Lung (tissue), 12 donors: ENCODE results near the gene SART3. TPM values are rescaled to one million over a fixed set of nuclear protein-coding genes. Genes with fewer than 3 reads are reported as not detected.

Source experiments
- ATAC-seq: fragments of 200-7000 bp; cut with Tn5 transposase; one replicate; pipeline ENCODE4 v1.9.1; 2020; ENCODE audit warnings: moderate number of reproducible peaks; ENCODE audit not compliant: insufficient read depth, low FRiP score
- DNase-seq, 3 donors: peaks; one replicate each; pipeline ENCODE4 v3.0.0-alpha.2; 2013 to 2017
- H3K27ac ChIP-seq, 2 donors: one replicate each; pipeline ENCODE4 v1.5.1; 2013; ENCODE audit warnings: mild to moderate bottlenecking in 2 of 2, moderate library complexity in 2 of 2, control low read depth in 1 of 2, inconsistent platforms in 1 of 2, low read depth in 1 of 2, low read length in 1 of 2
- H3K27me3 ChIP-seq, 3 donors: one replicate each; pipeline ENCODE4 v1.5.1; 2013; ENCODE audit warnings: low read length in 2 of 3; ENCODE audit not compliant: control insufficient read depth in 3 of 3, insufficient read depth in 3 of 3
- H3K36me3 ChIP-seq, 4 donors: one replicate each; pipeline ENCODE4 v1.5.1; 2013; ENCODE audit warnings: low read length in 4 of 4, mild to moderate bottlenecking in 1 of 4, moderate library complexity in 1 of 4; ENCODE audit not compliant: control insufficient read depth in 4 of 4, insufficient read depth in 4 of 4
- H3K4me1 ChIP-seq, 5 donors: one replicate each; pipeline ENCODE4 v1.5.1; 2013; ENCODE audit warnings: low read length in 5 of 5, mild to moderate bottlenecking in 2 of 5, moderate library complexity in 1 of 5; ENCODE audit not compliant: control insufficient read depth in 5 of 5, insufficient read depth in 5 of 5
- H3K4me3 ChIP-seq: one replicate; pipeline ENCODE4 v1.5.1; 2013; ENCODE audit warnings: mild to moderate bottlenecking, control low read depth, moderate library complexity
- H3K9ac ChIP-seq, 2 donors: one replicate each; pipeline ENCODE4 v1.5.1; 2013; ENCODE audit warnings: low read length in 2 of 2, control low read depth in 1 of 2; ENCODE audit not compliant: insufficient read depth in 1 of 2
- H3K9me3 ChIP-seq, 4 donors: one replicate each; pipeline ENCODE4 v1.5.1; 2013; ENCODE audit warnings: low read length in 3 of 4, mild to moderate bottlenecking in 1 of 4, moderate library complexity in 1 of 4; ENCODE audit not compliant: control insufficient read depth in 4 of 4, insufficient read depth in 3 of 4
- CTCF ChIP-seq: IDR thresholded peaks from 2 replicates; pipeline ENCODE4 v1.5.1; 2012; ENCODE audit warnings: mild to moderate bottlenecking; ENCODE audit errors: control extremely low read depth, extremely low read depth
- WGBS, 2 donors: extraction: QIAGEN DNeasy Blood & Tissue Kit; methylation state at CpG; one replicate each; pipeline ENCODE4 v1.1.7; 2013; 5-methylcytosine and 5-hydroxymethylcytosine counted together
- polyA plus RNA-seq, 2 donors: library from polyadenylated mRNA; stranded (reverse); fragments of 200-250 nt; gene quantifications; one replicate each; pipeline ENCODE4 v1.2.1, GENCODE V29; 2013
- total RNA-seq, 2 donors: library from RNA; depleted of rRNA in 1 of 2; stranded (reverse); fragments of >200 nt in 1 of 2; gene quantifications; one replicate each; pipeline ENCODE4 v1.2.1, GENCODE V29; 2014 to 2021
- donor health status: control.
- donor health status: control.
- donor health status: Bipolar disorder and iron deficiency.
- donor health status: healthy.
- donor health status: DM: yes; HTN: yes; CAD: no.

SART3 gene
- total and polyA plus RNA-seq, 4 donors, result 12.2 to 107 (median 34.9) TPM

GRCh38 chr12:108586306-108586705 lies 25.3 kb upstream of the SART3 start:
- H3K4me3 ChIP-seq, result no peak overlapping the region
- DNase-seq, result no peak
- 93% methylated on average over 11 of the region's 11 CpGs for WGBS, 2 donors
- no peak overlapping the region for H3K9ac ChIP-seq
- H3K27ac ChIP-seq, result no peak overlapping the region
- H3K4me1 ChIP-seq, result peaks cover 0 to 23% (median 0%) of the 10 kb centered on the region in 5 donors
- H3K9me3 ChIP-seq, result no peaks in the 10 kb centered on the region
- no peak for TF ChIP-seq CTCF
- H3K27me3 ChIP-seq, result no peaks in the 10 kb centered on the region
- H3K36me3 ChIP-seq, result peaks cover 0 to 2% (median 0%) of the 10 kb centered on the region in 4 donors
- no peak for ATAC-seq

GRCh38 chr12:108585864-108586263 lies 24.9 kb upstream of the SART3 start:
- H3K27me3 ChIP-seq, result no peaks in the 10 kb centered on the region
- no peak for TF ChIP-seq CTCF
- peaks cover 0 to 23% (median 0%) of the 10 kb centered on the region in 5 donors for H3K4me1 ChIP-seq
- DNase-seq, result no peak
- WGBS, 2 donors, result 72 to 85% methylated on average over 4 of the region's 4 CpGs
- no peak for ATAC-seq
- no peaks in the 10 kb centered on the region for H3K36me3 ChIP-seq
- no peak overlapping the region for H3K9ac ChIP-seq
- no peak overlapping the region for H3K4me3 ChIP-seq
- no peaks in the 10 kb centered on the region for H3K9me3 ChIP-seq
- no peak overlapping the region for H3K27ac ChIP-seq

GRCh38 chr12:108584456-108585065 lies 23.6 kb upstream of the SART3 start:
- TF ChIP-seq CTCF, result no peak
- 78 to 88% methylated on average over 3 of the region's 3 CpGs for WGBS, 2 donors
- ATAC-seq (no peak), DNase-seq (no peak)
- no peaks in the 10 kb centered on the region for H3K9me3 ChIP-seq
- H3K27me3 ChIP-seq, result no peaks in the 10 kb centered on the region
- peaks cover 0 to 21% (median 0%) of the 10 kb centered on the region in 5 donors for H3K4me1 ChIP-seq
- no peak overlapping the region for H3K27ac ChIP-seq
- H3K4me3 ChIP-seq, result no peak overlapping the region
- H3K9ac ChIP-seq, result no peak overlapping the region
- H3K36me3 ChIP-seq, result no peaks in the 10 kb centered on the region

GRCh38 chr12:108583991-108584390 lies 23.0 kb upstream of the SART3 start:
- Histone ChIP-seq H3K27ac (no peak overlapping the region), H3K27me3 (no peaks in the 10 kb centered on the region), H3K9me3 (no peaks in the 10 kb centered on the region), H3K4me1 (peaks cover 0 to 15% (median 0%) of the 10 kb centered on the region in 5 donors), H3K9ac (no peak overlapping the region), H3K36me3 (no peaks in the 10 kb centered on the region), H3K4me3 (no peak overlapping the region)
- DNase-seq (no peak), ATAC-seq (no peak)
- WGBS, 2 donors, result 57 to 80% methylated on average over 7 of the region's 7 CpGs
- no peak for TF ChIP-seq CTCF
